Measurements from ENCODE around the gene SKI. TPM values are rescaled to one million over a fixed set of nuclear protein-coding genes. Genes with fewer than 3 reads are reported as not detected.

The SKI gene
- total and polyA plus RNA-seq, 4 donors = 17.1 to 90.7 (median 40.7) TPM

GRCh38 chr1:2312160-2312514, 84.0 kb downstream of the SKI start:
- TF ChIP-seq, protein P1, sequence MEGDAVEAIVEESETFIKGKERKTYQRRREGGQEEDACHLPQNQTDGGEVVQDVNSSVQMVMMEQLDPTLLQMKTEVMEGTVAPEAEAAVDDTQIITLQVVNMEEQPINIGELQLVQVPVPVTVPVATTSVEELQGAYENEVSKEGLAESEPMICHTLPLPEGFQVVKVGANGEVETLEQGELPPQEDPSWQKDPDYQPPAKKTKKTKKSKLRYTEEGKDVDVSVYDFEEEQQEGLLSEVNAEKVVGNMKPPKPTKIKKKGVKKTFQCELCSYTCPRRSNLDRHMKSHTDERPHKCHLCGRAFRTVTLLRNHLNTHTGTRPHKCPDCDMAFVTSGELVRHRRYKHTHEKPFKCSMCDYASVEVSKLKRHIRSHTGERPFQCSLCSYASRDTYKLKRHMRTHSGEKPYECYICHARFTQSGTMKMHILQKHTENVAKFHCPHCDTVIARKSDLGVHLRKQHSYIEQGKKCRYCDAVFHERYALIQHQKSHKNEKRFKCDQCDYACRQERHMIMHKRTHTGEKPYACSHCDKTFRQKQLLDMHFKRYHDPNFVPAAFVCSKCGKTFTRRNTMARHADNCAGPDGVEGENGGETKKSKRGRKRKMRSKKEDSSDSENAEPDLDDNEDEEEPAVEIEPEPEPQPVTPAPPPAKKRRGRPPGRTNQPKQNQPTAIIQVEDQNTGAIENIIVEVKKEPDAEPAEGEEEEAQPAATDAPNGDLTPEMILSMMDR (IDR thresholded peaks at IDR 0.05; ENCODE audit: control extremely low read depth, extremely low read depth) = no peak
- Histone ChIP-seq H3K4me1 (ENCODE audit: control insufficient read depth in 5 of 5, insufficient read depth in 5 of 5, low read length in 5 of 5) (peaks cover 2 to 62% (median 13%) of the 10 kb centered on the region in 5 donors), H3K9me3 (ENCODE audit: control insufficient read depth in 4 of 4, insufficient read depth in 3 of 4, low read length in 3 of 4) (no peaks in the 10 kb centered on the region), H3K4me3 (no peak overlapping the region), H3K36me3 (ENCODE audit: control insufficient read depth in 4 of 4, insufficient read depth in 4 of 4, low read length in 4 of 4) (peaks cover 6 to 22% (median 17%) of the 10 kb centered on the region in 4 donors), H3K27ac (ENCODE audit: low read depth in 1 of 2, low read length in 1 of 2) (peak overlapping the region in 1 of 2 donors; percentile 79), H3K27me3 (ENCODE audit: control insufficient read depth in 3 of 3, insufficient read depth in 3 of 3, low read length in 2 of 3) (no peaks in the 10 kb centered on the region), H3K9ac (ENCODE audit: insufficient read depth in 1 of 2, low read length in 2 of 2) (no peak overlapping the region)
- WGBS, 2 donors = 53 to 60% methylated on average over 6 to 10 of the region's 10 CpGs
- DNase-seq = peak in 1 of 3 donors; percentile 16
- ATAC-seq (ENCODE audit: insufficient read depth, low FRiP score) = no peak

DNA sequence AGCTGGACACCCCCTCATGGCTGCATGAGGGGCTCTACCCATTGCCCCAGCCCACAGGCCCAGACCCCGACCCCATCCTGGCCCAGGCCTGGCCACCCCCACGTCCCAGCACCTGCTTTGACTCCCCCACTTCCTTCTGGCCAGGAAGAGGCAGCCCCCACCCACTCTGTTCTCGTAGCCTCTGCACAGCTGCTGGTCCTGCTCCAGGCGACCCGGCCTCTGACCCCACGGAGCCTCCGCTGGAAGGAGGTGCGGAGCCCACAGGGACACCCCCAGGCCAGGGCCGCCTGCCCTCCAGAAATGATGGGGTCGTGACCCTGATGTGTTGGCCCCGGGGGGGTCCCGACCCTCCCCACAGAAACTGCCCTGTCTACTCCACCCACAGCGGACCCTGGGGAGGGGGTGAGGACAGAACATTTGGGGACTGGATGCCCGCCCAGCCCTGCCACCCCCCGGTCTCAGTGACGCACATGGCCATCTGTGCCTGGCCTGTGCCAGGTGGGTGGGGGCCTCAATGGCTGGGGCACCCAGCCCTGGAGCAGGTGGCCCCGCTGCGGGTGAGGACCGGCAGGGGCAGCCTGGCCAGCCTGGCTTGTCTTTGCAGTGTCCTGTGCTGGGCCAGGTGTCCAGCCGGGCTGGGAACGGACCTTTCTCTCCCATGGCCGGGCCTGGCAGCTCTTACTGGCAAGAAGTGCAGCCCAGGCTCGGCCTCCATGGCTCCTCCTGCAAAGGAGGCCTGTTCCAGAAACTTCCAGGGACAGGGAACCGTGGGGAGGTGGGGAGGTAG, 84.6 kb downstream of the SKI start:
- H3K9ac ChIP-seq (ENCODE audit: insufficient read depth in 1 of 2, low read length in 2 of 2) = no peak overlapping the region
- no peak for ATAC-seq (ENCODE audit: insufficient read depth, low FRiP score)
- 59 to 68% methylated on average over 24 of the region's 24 CpGs for WGBS, 2 donors
- no peak overlapping the region for H3K4me3 ChIP-seq
- H3K27me3 ChIP-seq (ENCODE audit: control insufficient read depth in 3 of 3, insufficient read depth in 3 of 3, low read length in 2 of 3) = no peaks in the 10 kb centered on the region
- H3K9me3 ChIP-seq (ENCODE audit: control insufficient read depth in 4 of 4, insufficient read depth in 3 of 4, low read length in 3 of 4) = no peaks in the 10 kb centered on the region
- TF ChIP-seq, protein P1 (IDR thresholded peaks at IDR 0.05; ENCODE audit: control extremely low read depth, extremely low read depth) = no peak
- H3K36me3 ChIP-seq (ENCODE audit: control insufficient read depth in 4 of 4, insufficient read depth in 4 of 4, low read length in 4 of 4) = peaks cover under 1 to 16% (median 13%) of the 10 kb centered on the region in 4 donors
- peaks cover 2 to 67% (median 13%) of the 10 kb centered on the region in 5 donors for H3K4me1 ChIP-seq (ENCODE audit: control insufficient read depth in 5 of 5, insufficient read depth in 5 of 5, low read length in 5 of 5)
- H3K27ac ChIP-seq (ENCODE audit: low read depth in 1 of 2, low read length in 1 of 2) = peak overlapping the region in 1 of 2 donors; percentile 79
- DNase-seq = peak in 1 of 3 donors; percentile 14

DNA sequence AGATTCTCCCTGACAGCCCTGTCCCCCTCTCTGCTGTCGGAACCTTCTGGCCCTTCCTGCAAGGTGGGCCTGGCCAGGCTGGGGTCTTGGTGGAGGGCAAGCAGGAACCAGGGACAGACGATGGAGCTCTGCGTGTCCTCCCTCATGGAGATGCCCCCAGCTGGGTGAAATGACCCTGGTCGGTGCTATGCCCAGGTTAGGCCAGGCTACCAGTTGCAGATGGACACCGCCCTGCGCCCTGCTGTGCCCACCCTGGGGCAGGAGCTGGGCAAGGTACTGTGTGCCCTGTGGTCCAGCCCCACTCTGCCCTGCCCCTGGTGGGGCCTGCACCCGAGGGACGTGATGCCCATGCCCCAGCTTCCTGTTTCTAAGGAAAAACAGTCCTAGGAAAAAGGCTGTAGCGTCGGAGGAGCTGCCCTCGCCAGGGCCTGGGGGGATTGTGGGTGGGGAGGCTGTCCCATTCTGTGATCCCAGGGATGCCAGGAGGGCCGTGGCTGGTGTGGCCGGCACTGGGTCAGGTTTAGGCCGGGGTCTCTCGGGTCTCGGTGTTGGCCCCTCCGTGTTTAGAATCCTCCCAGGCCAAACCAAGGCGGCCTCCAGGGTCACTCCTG, 85.6 kb downstream of the SKI start:
- peak overlapping the region; percentile 67 to 70 for H3K27ac ChIP-seq (ENCODE audit: low read depth in 1 of 2, low read length in 1 of 2)
- H3K9me3 ChIP-seq (ENCODE audit: control insufficient read depth in 4 of 4, insufficient read depth in 3 of 4, low read length in 3 of 4) = no peaks in the 10 kb centered on the region
- H3K4me3 ChIP-seq = no peak overlapping the region
- H3K9ac ChIP-seq (ENCODE audit: insufficient read depth in 1 of 2, low read length in 2 of 2) = no peak overlapping the region
- no peak for DNase-seq
- WGBS, 2 donors = 47 to 50% methylated on average over 18 of the region's 18 CpGs
- TF ChIP-seq, protein P1 (IDR thresholded peaks at IDR 0.05; ENCODE audit: control extremely low read depth, extremely low read depth) = no peak
- peaks cover 0 to 8% (median 5%) of the 10 kb centered on the region in 4 donors for H3K36me3 ChIP-seq (ENCODE audit: control insufficient read depth in 4 of 4, insufficient read depth in 4 of 4, low read length in 4 of 4)
- peaks cover 2 to 77% (median 13%) of the 10 kb centered on the region in 5 donors for H3K4me1 ChIP-seq (ENCODE audit: control insufficient read depth in 5 of 5, insufficient read depth in 5 of 5, low read length in 5 of 5)
- H3K27me3 ChIP-seq (ENCODE audit: control insufficient read depth in 3 of 3, insufficient read depth in 3 of 3, low read length in 2 of 3) = no peaks in the 10 kb centered on the region
- ATAC-seq (ENCODE audit: insufficient read depth, low FRiP score) = no peak
